ENCODE results near the gene KRT37.
"Not testable (repeated sequence)": the region's sequence is repeated elsewhere in the genome, so short reads cannot be mapped to it uniquely, and the experiment has no call there.

Gene KRT37

GRCh38 chr17:41403404-41404023, 20.9 kb downstream of the KRT37 start:
- H3K4me1 ChIP-seq (ENCODE audit: control insufficient read depth, insufficient read depth, low read length): no peaks in the 10 kb centered on the region
- H3K4me3 ChIP-seq (ENCODE audit: low read depth, low read length): no peak overlapping the region
- no peak overlapping the region for H3K9ac ChIP-seq (ENCODE audit: low read depth, low read length)
- no peaks in the 10 kb centered on the region for H3K36me3 ChIP-seq (ENCODE audit: control insufficient read depth, insufficient read depth, low read length)
- no peaks in the 10 kb centered on the region for H3K9me3 ChIP-seq (ENCODE audit: control insufficient read depth, insufficient read depth, low read length)
- H3K27me3 ChIP-seq (ENCODE audit: control insufficient read depth, insufficient read depth, low read length): no peaks in the 10 kb centered on the region

- H3K27me3 ChIP-seq (ENCODE audit: control insufficient read depth, insufficient read depth, low read length): no peaks in the 10 kb centered on the region
- H3K4me3 ChIP-seq (ENCODE audit: low read depth, low read length): no peak overlapping the region
- H3K36me3 ChIP-seq (ENCODE audit: control insufficient read depth, insufficient read depth, low read length): no peaks in the 10 kb centered on the region
- no peaks in the 10 kb centered on the region for H3K9me3 ChIP-seq (ENCODE audit: control insufficient read depth, insufficient read depth, low read length)
- no peaks in the 10 kb centered on the region for H3K4me1 ChIP-seq (ENCODE audit: control insufficient read depth, insufficient read depth, low read length)
- H3K9ac ChIP-seq (ENCODE audit: low read depth, low read length): no peak overlapping the region
Observed at GRCh38 chr17:41402161-41402560, 22.2 kb downstream of the KRT37 start.

- Histone ChIP-seq H3K27me3 (ENCODE audit: control insufficient read depth, insufficient read depth, low read length) (no peaks in the 10 kb centered on the region), H3K4me1 (ENCODE audit: control insufficient read depth, insufficient read depth, low read length) (no peaks in the 10 kb centered on the region), H3K36me3 (ENCODE audit: control insufficient read depth, insufficient read depth, low read length) (no peaks in the 10 kb centered on the region), H3K4me3 (ENCODE audit: low read depth, low read length) (no peak within 1 kb of the TSS), H3K9me3 (ENCODE audit: control insufficient read depth, insufficient read depth, low read length) (no peaks in the 10 kb centered on the region), H3K9ac (ENCODE audit: low read depth, low read length) (no peak within 1 kb of the TSS)
Observed at GRCh38 chr17:41396996-41397660, 27.3 kb downstream of the KRT37 start, which contains the start of gene KRT31. Gene KRT31 (minus strand): TSS chr17:41397608. CDS start chr17:41397539, 69 bp downstream.

DNA sequence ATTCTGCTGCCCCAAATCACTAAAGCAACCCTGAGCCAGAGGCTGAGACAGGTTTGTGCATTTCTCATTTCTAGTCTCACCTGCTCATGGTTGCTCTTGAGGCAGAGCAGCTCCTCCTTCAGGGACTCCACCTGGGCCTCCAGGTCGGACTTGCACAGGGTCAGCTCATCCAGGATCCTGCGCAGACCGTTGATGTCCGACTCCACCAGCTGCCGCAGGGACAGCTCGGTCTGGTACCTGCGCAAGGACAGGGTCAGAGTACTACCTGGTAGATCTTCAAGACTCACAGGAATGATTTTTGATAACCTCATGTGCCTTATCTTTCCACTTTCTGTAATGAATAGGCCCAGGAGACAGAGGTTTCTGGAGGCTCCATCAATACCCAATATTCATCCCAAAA, 28.0 kb downstream of the KRT37 start:
- no peaks in the 10 kb centered on the region for H3K27me3 ChIP-seq (ENCODE audit: control insufficient read depth, insufficient read depth, low read length)
- H3K9ac ChIP-seq (ENCODE audit: low read depth, low read length): no peak overlapping the region
- H3K4me3 ChIP-seq (ENCODE audit: low read depth, low read length): no peak overlapping the region
- H3K36me3 ChIP-seq (ENCODE audit: control insufficient read depth, insufficient read depth, low read length): no peaks in the 10 kb centered on the region
- H3K4me1 ChIP-seq (ENCODE audit: control insufficient read depth, insufficient read depth, low read length): no peaks in the 10 kb centered on the region
- H3K9me3 ChIP-seq (ENCODE audit: control insufficient read depth, insufficient read depth, low read length): no peaks in the 10 kb centered on the region

DNA sequence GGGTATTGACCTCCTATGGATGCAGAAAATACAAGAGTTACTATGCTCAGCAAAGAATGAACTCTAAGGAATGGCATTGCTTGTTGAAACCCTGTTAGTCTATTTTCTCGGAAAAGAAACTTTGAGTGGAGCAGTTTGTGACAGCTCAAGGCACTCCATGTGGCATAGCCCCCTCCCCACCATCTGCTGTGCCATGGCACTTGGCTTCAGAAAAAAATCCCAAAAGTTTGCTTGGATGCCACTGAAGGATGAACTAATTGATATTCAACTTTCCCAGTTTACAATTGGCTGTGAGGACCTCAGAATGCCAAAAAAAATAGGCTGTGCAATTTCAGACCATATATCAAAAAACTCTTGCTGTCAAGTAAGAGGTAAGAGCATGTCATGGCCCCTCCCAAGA, 28.8 kb downstream of the KRT37 start:
- Histone ChIP-seq H3K36me3 (ENCODE audit: control insufficient read depth, insufficient read depth, low read length) (no peaks in the 10 kb centered on the region), H3K27me3 (ENCODE audit: control insufficient read depth, insufficient read depth, low read length) (no peaks in the 10 kb centered on the region), H3K4me1 (ENCODE audit: control insufficient read depth, insufficient read depth, low read length) (no peaks in the 10 kb centered on the region), H3K4me3 (ENCODE audit: low read depth, low read length) (no peak overlapping the region), H3K9me3 (ENCODE audit: control insufficient read depth, insufficient read depth, low read length) (no peaks in the 10 kb centered on the region), H3K9ac (ENCODE audit: low read depth, low read length) (no peak overlapping the region)

DNA sequence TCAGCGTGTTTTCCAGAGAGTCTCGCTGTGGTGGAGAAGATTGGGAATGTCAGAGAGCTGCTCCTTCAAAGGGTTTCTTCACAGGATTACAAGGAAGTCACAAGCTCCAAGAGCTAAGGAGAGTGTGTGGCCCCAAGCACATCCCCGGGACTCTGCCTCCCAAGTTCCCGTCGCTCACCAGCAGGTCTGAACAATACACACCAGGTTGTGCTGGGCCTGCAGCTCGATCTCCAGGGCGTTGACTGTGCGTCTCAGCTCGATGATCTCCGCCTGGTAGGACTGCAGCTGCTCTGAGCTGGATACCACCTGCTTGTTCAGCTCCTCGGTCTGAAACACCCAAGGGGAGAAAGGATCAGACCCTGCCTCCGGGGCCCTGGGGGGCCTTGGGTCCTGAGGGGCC, 29.3 kb downstream of the KRT37 start:
- not testable (repeated sequence) for H3K4me3 ChIP-seq (ENCODE audit: low read depth, low read length); H3K4me1 ChIP-seq (ENCODE audit: control insufficient read depth, insufficient read depth, low read length); H3K27me3 ChIP-seq (ENCODE audit: control insufficient read depth, insufficient read depth, low read length); H3K9me3 ChIP-seq (ENCODE audit: control insufficient read depth, insufficient read depth, low read length); H3K9ac ChIP-seq (ENCODE audit: low read depth, low read length); H3K36me3 ChIP-seq (ENCODE audit: control insufficient read depth, insufficient read depth, low read length)

GRCh38 chr17:41394254-41394996, 30.0 kb downstream of the KRT37 start:
- no peaks in the 10 kb centered on the region for H3K4me1 ChIP-seq (ENCODE audit: control insufficient read depth, insufficient read depth, low read length)
- no peak overlapping the region for H3K9ac ChIP-seq (ENCODE audit: low read depth, low read length)
- H3K36me3 ChIP-seq (ENCODE audit: control insufficient read depth, insufficient read depth, low read length): no peaks in the 10 kb centered on the region
- H3K27me3 ChIP-seq (ENCODE audit: control insufficient read depth, insufficient read depth, low read length): no peaks in the 10 kb centered on the region
- no peaks in the 10 kb centered on the region for H3K9me3 ChIP-seq (ENCODE audit: control insufficient read depth, insufficient read depth, low read length)
- H3K4me3 ChIP-seq (ENCODE audit: low read depth, low read length): no peak overlapping the region

GRCh38 chr17:41393826-41394225, 30.6 kb downstream of the KRT37 start:
- Histone ChIP-seq H3K36me3 (ENCODE audit: control insufficient read depth, insufficient read depth, low read length) (no peaks in the 10 kb centered on the region), H3K9ac (ENCODE audit: low read depth, low read length) (no peak overlapping the region), H3K4me3 (ENCODE audit: low read depth, low read length) (no peak overlapping the region), H3K4me1 (ENCODE audit: control insufficient read depth, insufficient read depth, low read length) (no peaks in the 10 kb centered on the region), H3K9me3 (ENCODE audit: control insufficient read depth, insufficient read depth, low read length) (no peaks in the 10 kb centered on the region), H3K27me3 (ENCODE audit: control insufficient read depth, insufficient read depth, low read length) (no peaks in the 10 kb centered on the region)

- Histone ChIP-seq H3K36me3 (ENCODE audit: control insufficient read depth, insufficient read depth, low read length) (no peaks in the 10 kb centered on the region), H3K4me3 (ENCODE audit: low read depth, low read length) (no peak overlapping the region), H3K9ac (ENCODE audit: low read depth, low read length) (no peak overlapping the region), H3K27me3 (ENCODE audit: control insufficient read depth, insufficient read depth, low read length) (no peaks in the 10 kb centered on the region), H3K4me1 (ENCODE audit: control insufficient read depth, insufficient read depth, low read length) (no peaks in the 10 kb centered on the region), H3K9me3 (ENCODE audit: control insufficient read depth, insufficient read depth, low read length) (no peaks in the 10 kb centered on the region)
Observed at GRCh38 chr17:41393294-41393693, 31.1 kb downstream of the KRT37 start.

GRCh38 chr17:41392278-41392677, 32.1 kb downstream of the KRT37 start:
- Histone ChIP-seq H3K27me3 (ENCODE audit: control insufficient read depth, insufficient read depth, low read length) (no peaks in the 10 kb centered on the region), H3K9me3 (ENCODE audit: control insufficient read depth, insufficient read depth, low read length) (no peaks in the 10 kb centered on the region), H3K9ac (ENCODE audit: low read depth, low read length) (no peak overlapping the region), H3K36me3 (ENCODE audit: control insufficient read depth, insufficient read depth, low read length) (no peaks in the 10 kb centered on the region), H3K4me3 (ENCODE audit: low read depth, low read length) (no peak overlapping the region), H3K4me1 (ENCODE audit: control insufficient read depth, insufficient read depth, low read length) (no peaks in the 10 kb centered on the region)

DNA sequence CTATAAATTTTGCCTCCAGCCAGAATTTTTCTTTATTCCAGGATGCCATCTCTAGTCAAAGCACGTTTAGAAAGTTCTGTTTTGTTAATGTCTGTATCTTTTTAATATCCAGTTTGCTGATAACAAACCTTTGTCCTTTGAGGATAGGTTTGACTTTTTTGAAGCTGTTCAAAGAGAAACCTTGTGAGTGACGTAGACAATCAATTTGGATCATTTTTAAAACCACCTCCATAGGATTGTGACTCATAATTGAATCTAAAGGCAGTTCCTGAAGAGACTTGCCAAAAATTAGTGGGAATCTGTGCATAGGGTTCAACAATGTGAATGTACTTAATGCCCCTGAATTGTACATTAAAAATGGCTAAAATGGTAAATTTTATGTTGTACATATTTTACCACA, 32.9 kb downstream of the KRT37 start:
- no peak overlapping the region for H3K9ac ChIP-seq (ENCODE audit: low read depth, low read length)
- H3K27me3 ChIP-seq (ENCODE audit: control insufficient read depth, insufficient read depth, low read length): no peaks in the 10 kb centered on the region
- no peaks in the 10 kb centered on the region for H3K9me3 ChIP-seq (ENCODE audit: control insufficient read depth, insufficient read depth, low read length)
- H3K36me3 ChIP-seq (ENCODE audit: control insufficient read depth, insufficient read depth, low read length): no peaks in the 10 kb centered on the region
- H3K4me3 ChIP-seq (ENCODE audit: low read depth, low read length): no peak overlapping the region
- no peaks in the 10 kb centered on the region for H3K4me1 ChIP-seq (ENCODE audit: control insufficient read depth, insufficient read depth, low read length)

DNA sequence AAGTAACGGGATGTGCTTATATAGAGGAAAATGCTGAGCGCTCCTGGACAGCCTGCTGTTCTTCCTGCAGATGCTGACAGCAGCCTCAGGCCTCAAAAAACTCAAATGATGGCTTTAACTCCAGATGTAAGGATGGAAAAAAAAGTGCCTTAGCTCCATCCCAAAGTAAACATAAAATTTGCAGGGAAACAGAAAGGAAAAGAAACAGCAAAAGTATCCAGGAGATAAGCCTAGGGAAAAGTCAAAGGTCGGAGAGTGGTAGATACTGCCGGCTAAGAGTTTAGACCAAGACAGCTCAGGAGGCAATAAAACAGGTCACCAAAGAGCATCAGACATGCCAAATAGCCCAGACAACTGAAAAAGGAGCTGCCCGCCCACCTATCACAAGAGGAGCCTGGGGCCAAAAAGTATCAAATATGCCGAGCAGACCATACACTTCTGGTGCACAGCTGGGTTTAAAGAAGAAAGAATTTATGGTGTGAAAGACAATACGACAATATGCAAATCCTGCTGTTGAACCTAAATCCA, 33.9 kb downstream of the KRT37 start:
- H3K36me3 ChIP-seq (ENCODE audit: control insufficient read depth, insufficient read depth, low read length): no peaks in the 10 kb centered on the region
- H3K9ac ChIP-seq (ENCODE audit: low read depth, low read length): no peak overlapping the region
- H3K4me3 ChIP-seq (ENCODE audit: low read depth, low read length): no peak overlapping the region
- H3K4me1 ChIP-seq (ENCODE audit: control insufficient read depth, insufficient read depth, low read length): no peaks in the 10 kb centered on the region
- no peaks in the 10 kb centered on the region for H3K27me3 ChIP-seq (ENCODE audit: control insufficient read depth, insufficient read depth, low read length)
- no peaks in the 10 kb centered on the region for H3K9me3 ChIP-seq (ENCODE audit: control insufficient read depth, insufficient read depth, low read length)
